Bronchus fibroblast of lung (primary cell): Measurements from ENCODE around the gene CCNI2. TPM values are rescaled to one million over a fixed set of nuclear protein-coding genes. Genes with fewer than 3 reads are reported as not detected.

Source experiments
- total RNA-seq: library from RNA; depleted of rRNA; stranded (reverse); fragments of >200 nt; gene quantifications from 2 replicates; pipeline ENCODE4 v1.2.3, GENCODE V29; 2015

CCNI2 gene, protein sequence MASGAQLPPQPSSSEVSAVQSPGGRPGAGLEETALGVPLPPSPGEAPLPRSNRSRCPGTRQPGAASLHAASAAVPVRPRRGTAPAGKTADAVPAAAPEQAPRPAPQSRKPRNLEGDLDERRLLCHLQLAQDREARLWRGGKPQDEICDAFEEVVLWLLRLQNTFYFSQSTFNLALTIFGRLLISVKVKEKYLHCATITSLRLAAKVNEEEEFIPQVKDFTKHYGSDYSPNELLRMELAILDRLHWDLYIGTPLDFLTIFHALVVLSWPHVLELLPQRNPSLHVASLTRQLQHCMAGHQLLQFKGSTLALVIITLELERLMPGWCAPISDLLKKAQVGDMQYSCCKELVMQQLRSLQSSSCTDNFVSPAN
- not detected in 2 replicates for total RNA-seq

GRCh38 chr5:132746954-132747615, at the start of gene CCNI2:
CCNI2 (plus strand) TSS chr5:132747426; CDS start chr5:132747496, 70 bp downstream.

GRCh38 chr5:132736853-132737833, 10.1 kb upstream of the CCNI2 start, which contains the start of gene KIF3A:
KIF3A (minus strand) TSS chr5:132737546; CDS start chr5:132737419, 127 bp downstream.

DNA sequence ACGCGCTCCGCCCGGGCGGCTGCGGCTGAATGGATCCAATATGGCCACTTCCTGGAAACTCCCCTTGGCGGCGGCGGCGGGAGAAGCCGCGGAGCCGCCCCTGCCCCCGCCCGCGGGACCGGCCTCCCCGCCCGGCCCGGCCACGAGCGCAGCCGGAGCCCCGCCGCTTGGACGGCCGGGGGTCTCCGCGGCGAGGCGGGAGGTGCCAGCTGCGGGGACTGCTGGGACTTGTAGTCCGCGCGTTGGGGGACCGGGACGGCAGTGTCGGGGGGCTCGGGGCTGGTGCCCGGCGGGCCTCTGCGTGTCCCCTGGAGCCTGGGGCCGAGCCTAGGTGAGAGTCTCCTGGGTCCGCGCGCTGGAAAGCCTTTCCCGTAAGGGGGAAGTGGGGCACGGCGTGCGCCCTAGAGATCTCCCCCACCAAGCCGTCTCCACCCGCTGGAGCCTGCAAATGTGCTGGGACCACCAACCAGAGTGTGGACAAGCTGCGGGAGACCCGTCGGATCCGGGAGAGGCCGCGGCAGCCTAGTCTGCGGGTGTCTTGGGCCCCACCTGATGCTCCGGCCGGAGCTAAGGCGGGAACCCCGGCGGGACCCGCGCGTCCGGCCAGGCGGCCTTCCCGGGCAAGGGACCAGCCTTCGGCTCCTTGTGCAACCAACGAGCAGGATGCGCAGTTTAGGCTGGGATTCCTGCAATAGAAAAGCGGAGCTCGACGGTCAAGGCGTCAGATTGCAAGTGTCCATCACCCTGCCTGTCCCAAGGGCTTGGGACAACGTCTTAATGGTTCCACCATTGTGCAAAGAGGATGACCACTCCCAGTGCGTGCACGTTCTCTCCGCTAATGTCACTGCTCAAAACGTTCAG, 30.2 kb downstream of the CCNI2 start, which contains the start of gene SEPTIN8:
TSS of gene SEPTIN8 (minus strand) at position 31 of the 861 bp plus-strand sequence. CDS start 102 bp downstream, outside the sequence.

Other genes with a start within 250 kb of the CCNI2 start
- gene IL5, start 203.9 kb upstream of the CCNI2 start, total RNA-seq: not detected in 2 replicates
- 9.1 and 10.4 TPM in 2 replicates for gene RAD50, start 190.4 kb upstream of the CCNI2 start, total RNA-seq
- gene IL13, start 89.3 kb upstream of the CCNI2 start, total RNA-seq: not detected in 2 replicates
- not detected in 2 replicates for gene IL4, start 73.4 kb upstream of the CCNI2 start, total RNA-seq
- gene KIF3A, start 9.9 kb upstream of the CCNI2 start, total RNA-seq: 3.1 and 3.4 TPM in 2 replicates
- gene SEPTIN8, start 29.8 kb downstream of the CCNI2 start, total RNA-seq: 41.9 and 45.1 TPM in 2 replicates
- under 0.01 TPM in 1 of 2 replicates, not detected in the other for gene SOWAHA, start 65.9 kb downstream of the CCNI2 start, total RNA-seq
- 8.1 and 12.9 TPM in 2 replicates for gene SHROOM1, start 83.2 kb downstream of the CCNI2 start, total RNA-seq
- gene GDF9, start 119.0 kb downstream of the CCNI2 start, total RNA-seq: 0.15 and 0.17 TPM in 2 replicates
- 186 and 237 TPM in 2 replicates for gene UQCRQ, start 119.2 kb downstream of the CCNI2 start, total RNA-seq
- 0.34 and 0.45 TPM in 2 replicates for gene LEAP2, start 126.2 kb downstream of the CCNI2 start, total RNA-seq
- gene AFF4, start 216.2 kb downstream of the CCNI2 start, total RNA-seq: 19.6 and 23.9 TPM in 2 replicates